ENCODE data around the gene ADGRA1.

DNA sequence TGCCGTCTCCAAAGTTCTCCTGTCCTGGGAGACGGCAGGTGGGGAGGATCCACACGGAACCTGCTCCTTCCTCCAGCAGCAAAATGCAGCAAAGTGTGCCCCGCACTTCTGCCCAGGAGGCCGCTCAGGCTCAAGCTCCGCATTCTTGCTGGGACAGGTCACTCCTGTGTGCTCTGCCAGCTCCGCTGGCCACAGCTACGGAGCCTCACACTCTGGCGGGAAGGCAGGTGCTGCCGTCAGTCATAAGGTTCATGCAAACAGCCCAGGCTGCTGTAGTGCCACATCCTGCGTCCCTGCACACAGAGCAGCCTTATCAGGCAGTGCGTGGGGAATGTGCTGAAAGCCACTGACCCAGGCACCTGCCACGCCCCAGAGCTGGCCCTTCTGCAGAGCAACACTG, 22.4 kb downstream of the ADGRA1 start:
- TF ChIP-seq, protein P1, sequence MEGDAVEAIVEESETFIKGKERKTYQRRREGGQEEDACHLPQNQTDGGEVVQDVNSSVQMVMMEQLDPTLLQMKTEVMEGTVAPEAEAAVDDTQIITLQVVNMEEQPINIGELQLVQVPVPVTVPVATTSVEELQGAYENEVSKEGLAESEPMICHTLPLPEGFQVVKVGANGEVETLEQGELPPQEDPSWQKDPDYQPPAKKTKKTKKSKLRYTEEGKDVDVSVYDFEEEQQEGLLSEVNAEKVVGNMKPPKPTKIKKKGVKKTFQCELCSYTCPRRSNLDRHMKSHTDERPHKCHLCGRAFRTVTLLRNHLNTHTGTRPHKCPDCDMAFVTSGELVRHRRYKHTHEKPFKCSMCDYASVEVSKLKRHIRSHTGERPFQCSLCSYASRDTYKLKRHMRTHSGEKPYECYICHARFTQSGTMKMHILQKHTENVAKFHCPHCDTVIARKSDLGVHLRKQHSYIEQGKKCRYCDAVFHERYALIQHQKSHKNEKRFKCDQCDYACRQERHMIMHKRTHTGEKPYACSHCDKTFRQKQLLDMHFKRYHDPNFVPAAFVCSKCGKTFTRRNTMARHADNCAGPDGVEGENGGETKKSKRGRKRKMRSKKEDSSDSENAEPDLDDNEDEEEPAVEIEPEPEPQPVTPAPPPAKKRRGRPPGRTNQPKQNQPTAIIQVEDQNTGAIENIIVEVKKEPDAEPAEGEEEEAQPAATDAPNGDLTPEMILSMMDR (conservative IDR thresholded peaks at IDR 0.05 in 1 of 2, IDR thresholded peaks at IDR 0.05 in 1 of 2; ENCODE audit: extremely low read depth in 1 of 2, insufficient read depth in 1 of 2, low read depth in 1 of 2, low read length in 2 of 2), result no peak
- TF ChIP-seq EZH2 (IDR thresholded peaks at IDR 0.05; ENCODE audit: borderline replicate concordance, low read length), result no peak

Data from mammary epithelial cell (primary cell).